Measurements from ENCODE around the gene TCEA2. TPM values are rescaled to one million over a fixed set of nuclear protein-coding genes. Genes with fewer than 3 reads are reported as not detected.

TCEA2 gene
- total and polyA plus RNA-seq, 2 of the 13 experiments (the other 11 are each of a cell fraction or from before 2014, with no cell fraction given) = 28.1 to 33.7 TPM

GRCh38 chr20:64035066-64035932 is 27.7 kb upstream of the TCEA2 start (continued):
- TF ChIP-seq CCDC6 (CRISPR knock-in tag; IDR thresholded peaks at IDR 0.05) (no peak), ZNF800 (CRISPR knock-in tag; IDR thresholded peaks at IDR 0.05) (no peak), STAT5B (CRISPR knock-in tag; IDR thresholded peaks at IDR 0.05) (0 out of 2 replicates have a peak, but pooled peaks have one; percentile 11), ETV6 (CRISPR knock-in tag; conservative IDR thresholded peaks at IDR 0.05) (no peak), ZNF430 (CRISPR knock-in tag; IDR thresholded peaks at IDR 0.05) (no peak), ZNF772 (CRISPR knock-in tag; IDR thresholded peaks at IDR 0.05) (no peak), ZNF574 (CRISPR knock-in tag; IDR thresholded peaks at IDR 0.05) (no peak), GLMP (CRISPR knock-in tag; IDR thresholded peaks at IDR 0.05; ENCODE audit: borderline replicate concordance) (no peak), ZNF431 (CRISPR knock-in tag; IDR thresholded peaks at IDR 0.05; ENCODE audit: borderline replicate concordance, low read depth) (no peak), ZSCAN25 (CRISPR knock-in tag; IDR thresholded peaks at IDR 0.05) (peak; percentile 99; the same call in 1 of the 2 replicates), ZNF232 (CRISPR knock-in tag; IDR thresholded peaks at IDR 0.05; ENCODE audit: borderline replicate concordance) (peak; percentile 6; the same call in 1 of the 2 replicates), RBM39 (IDR thresholded peaks at IDR 0.05; ENCODE audit: low read depth, low read length, poor library complexity, severe bottlenecking) (peak; percentile 68), CBX2 (IDR thresholded peaks at IDR 0.05; ENCODE audit: low read depth, low read length) (no peak), CBX2 (CRISPR knock-in tag; IDR thresholded peaks at IDR 0.05; ENCODE audit: low read depth) (no peak), ZNF768 (CRISPR knock-in tag; IDR thresholded peaks at IDR 0.05) (peak; percentile 9; the same call in 1 of the 2 replicates), ZNF337 (CRISPR knock-in tag; IDR thresholded peaks at IDR 0.05; ENCODE audit: borderline replicate concordance, low read depth) (peak; percentile 22; the same call in 1 of the 2 replicates), HBP1 (CRISPR knock-in tag; IDR thresholded peaks at IDR 0.05; ENCODE audit: low read depth) (0 out of 2 replicates have a peak, but pooled peaks have one; percentile 37), PHF20 (CRISPR knock-in tag; IDR thresholded peaks at IDR 0.05) (0 out of 2 replicates have a peak, but pooled peaks have one; percentile 21), ZNF33B (CRISPR knock-in tag; IDR thresholded peaks at IDR 0.05) (peak; percentile 18), MYC (CRISPR knock-in tag; IDR thresholded peaks at IDR 0.05; ENCODE audit: borderline replicate concordance) (no peak), MAZ (IDR thresholded peaks at IDR 0.05; ENCODE audit: borderline replicate concordance, low read depth, low read length) (no peak), MAZ (CRISPR knock-in tag; IDR thresholded peaks at IDR 0.05; ENCODE audit: low read depth) (no peak)
